GM19467 (cell line): ENCODE results near the gene MGLL.
"Not testable (repeated sequence)": the region's sequence is repeated elsewhere in the genome, so short reads cannot be mapped to it uniquely, and the experiment has no call there.

Experiments
- ATAC-seq: cut with Tn5 transposase; IDR thresholded peaks from one replicate; pipeline ENCODE4 v1.9.1; 2021; ENCODE audit warnings: mild to moderate bottlenecking, moderate library complexity; ENCODE audit not compliant: unreplicated experiment

Gene MGLL

GRCh38 chr3:127667119-127667681, 155.1 kb downstream of the MGLL start:
- ATAC-seq = no peak

- ATAC-seq = no peak
These were observed 155.6 kb downstream of the MGLL start for GRCh38 chr3:127666676-127667075.

- ATAC-seq = no peak
These were observed 156.7 kb downstream of the MGLL start for GRCh38 chr3:127665586-127665985.

- ATAC-seq = no peak
These were observed 157.2 kb downstream of the MGLL start for GRCh38 chr3:127665165-127665564.

GRCh38 chr3:127663151-127663550, 159.2 kb downstream of the MGLL start:
- no peak for ATAC-seq

- ATAC-seq = no peak
These were observed 160.3 kb downstream of the MGLL start for GRCh38 chr3:127662001-127662469.

GRCh38 chr3:127661600-127661999, 160.7 kb downstream of the MGLL start:
- no peak for ATAC-seq

GRCh38 chr3:127660621-127661251, 161.6 kb downstream of the MGLL start:
- ATAC-seq = no peak

GRCh38 chr3:127658234-127658633, 164.1 kb downstream of the MGLL start:
- ATAC-seq = no peak

- no peak for ATAC-seq
These were observed 165.4 kb downstream of the MGLL start for GRCh38 chr3:127656906-127657305.

- ATAC-seq = no peak
These were observed 166.7 kb downstream of the MGLL start for GRCh38 chr3:127655641-127656040.

- ATAC-seq = not testable (repeated sequence)
These were observed 167.3 kb downstream of the MGLL start for GRCh38 chr3:127654993-127655392.

- no peak for ATAC-seq
These were observed 167.9 kb downstream of the MGLL start for GRCh38 chr3:127654374-127654773.

GRCh38 chr3:127652246-127652995, 169.9 kb downstream of the MGLL start:
- no peak for ATAC-seq

GRCh38 chr3:127651516-127652172, 170.7 kb downstream of the MGLL start:
- no peak for ATAC-seq

- no peak for ATAC-seq
These were observed 172.1 kb downstream of the MGLL start for GRCh38 chr3:127650236-127650635.

- no peak for ATAC-seq
These were observed 174.5 kb downstream of the MGLL start for GRCh38 chr3:127647845-127648204.

GRCh38 chr3:127647166-127647844, 175.0 kb downstream of the MGLL start:
- ATAC-seq = no peak

- no peak for ATAC-seq
These were observed 175.7 kb downstream of the MGLL start for GRCh38 chr3:127646501-127647046.

- ATAC-seq = no peak
These were observed 176.8 kb downstream of the MGLL start for GRCh38 chr3:127645371-127646015.
